Measurements from ENCODE around the gene NSDHL.
"Not testable (repeated sequence)": the region's sequence is repeated elsewhere in the genome, so short reads cannot be mapped to it uniquely, and the experiment has no call there.

NSDHL gene

GRCh38 chrX:152910018-152910417, 79.2 kb downstream of the NSDHL start:
- not testable (repeated sequence) for DNase-seq (ENCODE audit: low read depth in 1 of 2, low spot score in 1 of 2)

- DNase-seq (ENCODE audit: low read depth in 1 of 2, low spot score in 1 of 2): no peak
Observed at GRCh38 chrX:152912106-152912505, 81.2 kb downstream of the NSDHL start.

- DNase-seq (ENCODE audit: low read depth in 1 of 2, low spot score in 1 of 2): no peak
Observed at GRCh38 chrX:152912641-152913040, 81.8 kb downstream of the NSDHL start.

- DNase-seq (ENCODE audit: low read depth in 1 of 2, low spot score in 1 of 2): no peak
Observed at GRCh38 chrX:152913346-152913745, 82.5 kb downstream of the NSDHL start.

- DNase-seq (ENCODE audit: low read depth in 1 of 2, low spot score in 1 of 2): no peak
Observed at GRCh38 chrX:152913910-152914309, 83.0 kb downstream of the NSDHL start.

GRCh38 chrX:152915541-152916241, 84.8 kb downstream of the NSDHL start:
- no peak for DNase-seq (ENCODE audit: low read depth in 1 of 2, low spot score in 1 of 2)

GRCh38 chrX:152917656-152918579, 87.1 kb downstream of the NSDHL start:
- no peak for DNase-seq (ENCODE audit: low read depth in 1 of 2, low spot score in 1 of 2)

- DNase-seq (ENCODE audit: low read depth in 1 of 2, low spot score in 1 of 2): no peak
Observed at GRCh38 chrX:152918707-152919106, 87.8 kb downstream of the NSDHL start.

Data from activated CD4-positive, alpha-beta T cell treated with anti-CD3 and anti-CD28 coated beads, Interleukin-2, amount 50 U/mL, for 24 hours (primary cell).